ENCODE data around the gene NKD1. TPM values are rescaled to one million over a fixed set of nuclear protein-coding genes. Genes with fewer than 3 reads are reported as not detected.
A peak's percentile ranks its signal among the peaks of the same experiment; 100 is the strongest.

Gene NKD1
- total and polyA plus RNA-seq, 2 of the 8 experiments (the other 6 are each of a cell fraction or from before 2014, with no cell fraction given) = 0.70 to 4.5 TPM

- no peaks in the 10 kb centered on the region for H3K79me1 ChIP-seq (ENCODE audit: low read depth, low read length)
- no peak for DNase-seq (ENCODE audit: low read depth in 1 of 2, low spot score in 2 of 2)
- peak overlapping the region; percentile 69; the same call in 1 of the 2 replicates for H2BK5ac ChIP-seq (ENCODE audit: low read depth, low read length)
- WGBS, 2 experiments (ENCODE audit: extremely low coverage in 1 of 2, insufficient coverage in 1 of 2, insufficient read length in 1 of 2, insufficient replicate concordance in 2 of 2, low coverage in 1 of 2, low lambda C conversion rate in 2 of 2, missing lambda C conversion rate in 1 of 2) = 92% methylated on average over 8 of the region's 8 CpGs; no CpG with 5 or more reads in 1 of the 2 experiments
- no peak overlapping the region for H3K4me2 ChIP-seq (ENCODE audit: insufficient read depth in 1 of 2, low read depth in 2 of 2, low read length in 2 of 2)
- no peaks in the 10 kb centered on the region for H3K9me3 ChIP-seq (ENCODE audit: insufficient read depth in 2 of 2, low read depth in 1 of 2, low read length in 1 of 2)
- no peak overlapping the region for H2BK20ac ChIP-seq (ENCODE audit: low read length)
- no peak overlapping the region for H3K27ac ChIP-seq (ENCODE audit: low read depth, low read length)
- no peak overlapping the region for H2AK5ac ChIP-seq (ENCODE audit: low read depth, low read length)
- ChIA-PET POLR2A (ENCODE audit: partially characterized antibody) (no interaction called here), CTCF (ENCODE audit: partially characterized antibody) (interaction anchor here (0.5 to 5.3 kb wide), 3 partner anchors 13 to 86 kb away, joined by 4 to 33 read pairs (median 8); no protein-coding TSS in a partner anchor)
- H2BK120ac ChIP-seq (replicated peaks; ENCODE audit: low read depth, low read length) = no peak overlapping the region
- no peak overlapping the region for H4K91ac ChIP-seq (replicated peaks; ENCODE audit: insufficient read length, low read length)
- no peak overlapping the region for H2BK12ac ChIP-seq (ENCODE audit: low read depth, low read length)
- no peak overlapping the region for H3K4ac ChIP-seq (replicated peaks; ENCODE audit: insufficient read length, low read depth, low read length)
- H4K5ac ChIP-seq (ENCODE audit: insufficient read length, low read depth, low read length) = no peak overlapping the region
- no peaks in the 10 kb centered on the region for H3K79me2 ChIP-seq (ENCODE audit: control insufficient read depth in 1 of 2, insufficient read depth in 2 of 2, low read length in 2 of 2)
- H3K4me3 ChIP-seq (ENCODE audit: extremely low read depth in 1 of 4, insufficient read depth in 2 of 4, low read depth in 3 of 4, low read length in 4 of 4) = no peak overlapping the region
- peaks cover 0 to 3% of the 10 kb centered on the region in 2 experiments for H4K20me1 ChIP-seq (replicated peaks in 1 of 2; ENCODE audit: control insufficient read depth in 1 of 2, insufficient read depth in 2 of 2, low read length in 2 of 2)
- H3K36me3 ChIP-seq (ENCODE audit: control insufficient read depth in 2 of 4, insufficient read depth in 4 of 4, low read length in 3 of 4) = no peaks in the 10 kb centered on the region
- H2BK15ac ChIP-seq (ENCODE audit: low read length) = no peak overlapping the region
- no peak overlapping the region for H4K8ac ChIP-seq (ENCODE audit: extremely low read depth, insufficient read depth, low read length)
- H3K14ac ChIP-seq (ENCODE audit: insufficient read length) = no peak overlapping the region
- H3K9ac ChIP-seq (replicated peaks in 1 of 4; ENCODE audit: extremely low read depth in 1 of 4, low read depth in 3 of 4, low read length in 3 of 4) = no peak overlapping the region; a peak in 2 of 7 replicates
- H3K23ac ChIP-seq (ENCODE audit: insufficient read length) = no peak overlapping the region
- no peak overlapping the region for H2AFZ ChIP-seq (ENCODE audit: low read length)
- no peak overlapping the region for H3K18ac ChIP-seq (ENCODE audit: extremely low read depth, low read length)
- peaks cover 0 to 9% (median 4%) of the 10 kb centered on the region in 4 experiments; a peak in 2 of 7 replicates for H3K4me1 ChIP-seq (replicated peaks in 1 of 4; ENCODE audit: control insufficient read depth in 3 of 4, insufficient read depth in 4 of 4, low read length in 3 of 4)
- H3K56ac ChIP-seq (replicated peaks; ENCODE audit: insufficient read length, low read depth, low read length) = no peak overlapping the region
- H3K27me3 ChIP-seq (replicated peaks in 1 of 4; ENCODE audit: control insufficient read depth in 3 of 4, extremely low read depth in 1 of 4, insufficient read depth in 3 of 4, low read length in 3 of 4) = no peaks in the 10 kb centered on the region
- H3K23me2 ChIP-seq (ENCODE audit: low read depth, low read length) = 0 out of 2 replicates have a peak, but pooled peaks cover 2% of the 10 kb centered on the region
- FAIRE-seq = no peak
- TF ChIP-seq CHD1 (IDR thresholded peaks at IDR 0.05; ENCODE audit: low read depth, low read length) (no peak), TCF12 (IDR thresholded peaks at IDR 0.05; ENCODE audit: low read depth, low read length) (no peak), YY1 (IDR thresholded peaks at IDR 0.05; ENCODE audit: low read depth, low read length) (no peak), GTF2F1 (IDR thresholded peaks at IDR 0.05; ENCODE audit: borderline replicate concordance, low read depth, low read length) (no peak), SAP30 (IDR thresholded peaks at IDR 0.05; ENCODE audit: insufficient read depth, insufficient replicate concordance, low read length) (no peak), PHF8 (conservative IDR thresholded peaks at IDR 0.05; ENCODE audit: low read depth, low read length) (no peak), TEAD4 (IDR thresholded peaks at IDR 0.05; ENCODE audit: low read depth, low read length) (no peak), EZH2 (IDR thresholded peaks at IDR 0.05; ENCODE audit: low read depth, low read length, severe bottlenecking) (no peak), CHD2 (IDR thresholded peaks at IDR 0.05; ENCODE audit: low read length) (no peak), KDM1A (IDR thresholded peaks at IDR 0.05; ENCODE audit: borderline replicate concordance, low read length) (no peak), SIRT6 (IDR thresholded peaks at IDR 0.05; ENCODE audit: low read length) (no peak)
Observed at GRCh38 chr16:50580180-50580798, 32.1 kb downstream of the NKD1 start.

All from H1 (cell line).